Omental fat pad (tissue), 4 donors: ENCODE measurements around the gene GREB1. TPM values are rescaled to one million over a fixed set of nuclear protein-coding genes. Genes with fewer than 3 reads are reported as not detected.

Source experiments
- ATAC-seq: fragments of 150-250 bp; one replicate; pipeline ENCODE4 v1.9.1; 2016; ENCODE audit warnings: mild to moderate bottlenecking, moderate library complexity; ENCODE audit not compliant: low FRiP score
- DNase-seq: peaks from one replicate; pipeline ENCODE4 v3.0.0-alpha.2; 2019; ENCODE audit warnings: low spot score
- CTCF ChIP-seq, 3 donors: fragments of 450-650 bp; IDR thresholded peaks; one replicate each; pipeline ENCODE4 v1.5.1; 2016 to 2017; ENCODE audit warnings: antibody characterized with exemption in 3 of 3, mild to moderate bottlenecking in 3 of 3, moderate library complexity in 2 of 3
- total RNA-seq, 4 donors: library from RNA; depleted of rRNA; stranded (reverse); fragments of >200 nt; gene quantifications; one replicate each; pipeline ENCODE4 v1.1.0, GENCODE V29; 2016

GREB1 gene
- total RNA-seq, 4 donors from 2014 or later, result 1.9 to 12.4 (median 4.1) TPM

DNA sequence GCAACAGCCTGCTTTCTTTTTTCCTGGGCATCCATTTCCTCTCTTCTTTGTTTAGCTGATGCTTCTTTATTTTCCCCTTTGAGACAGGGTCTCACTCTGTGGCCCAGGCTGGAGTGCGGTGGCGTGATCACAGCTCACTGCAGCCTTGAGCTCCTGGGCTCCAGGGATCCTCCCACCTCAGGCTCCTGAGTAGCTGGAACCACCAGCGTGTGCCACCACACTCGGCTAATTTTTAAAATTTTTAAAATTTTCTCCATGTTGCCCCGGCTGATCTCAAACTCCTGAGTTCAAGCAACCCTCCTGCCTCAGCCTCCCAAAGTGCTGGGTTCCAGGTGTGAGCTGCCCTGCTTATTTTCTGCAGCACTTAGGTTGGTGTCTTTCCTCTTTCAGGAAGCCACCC is 77.4 kb downstream of the GREB1 start:
- DNase-seq (no peak), ATAC-seq (no peak)
- no peak for TF ChIP-seq CTCF (IDR thresholded peaks at IDR 0.05)

DNA sequence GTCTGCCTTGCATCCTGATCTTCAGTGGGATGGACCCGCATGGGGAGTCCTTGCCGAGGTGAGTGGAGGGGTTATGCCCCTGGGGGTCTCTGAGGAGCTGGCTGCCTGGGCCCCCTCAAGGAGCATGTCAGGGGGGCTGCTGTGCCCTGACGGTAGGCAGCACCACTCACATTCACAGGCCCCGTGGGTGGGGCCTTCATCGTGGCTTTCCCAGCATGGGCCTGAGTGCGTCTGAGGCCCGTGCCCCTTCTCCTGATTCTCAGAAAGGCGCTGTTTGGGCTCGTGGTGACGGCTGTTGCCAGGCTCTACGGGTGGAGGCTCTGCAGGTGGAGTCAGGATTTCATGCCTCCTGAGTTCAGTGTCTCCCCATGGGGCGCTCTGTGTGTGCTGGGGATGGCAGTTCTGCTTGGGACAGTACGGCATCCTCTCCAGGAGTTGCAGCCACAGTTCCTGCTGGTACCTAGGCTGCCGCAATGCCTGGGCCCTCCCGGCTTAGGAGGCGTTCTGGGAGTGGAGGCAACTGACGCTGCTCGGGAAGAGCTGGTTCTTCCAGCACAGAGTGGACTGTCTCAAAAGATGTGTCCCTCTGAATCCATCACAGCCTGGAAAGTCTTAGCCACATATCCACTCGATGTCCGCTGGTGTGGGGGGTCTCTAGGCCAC is 78.8 kb downstream of the GREB1 start:
- ATAC-seq (no peak), DNase-seq (no peak)
- TF ChIP-seq CTCF (IDR thresholded peaks at IDR 0.05), result no peak

DNA sequence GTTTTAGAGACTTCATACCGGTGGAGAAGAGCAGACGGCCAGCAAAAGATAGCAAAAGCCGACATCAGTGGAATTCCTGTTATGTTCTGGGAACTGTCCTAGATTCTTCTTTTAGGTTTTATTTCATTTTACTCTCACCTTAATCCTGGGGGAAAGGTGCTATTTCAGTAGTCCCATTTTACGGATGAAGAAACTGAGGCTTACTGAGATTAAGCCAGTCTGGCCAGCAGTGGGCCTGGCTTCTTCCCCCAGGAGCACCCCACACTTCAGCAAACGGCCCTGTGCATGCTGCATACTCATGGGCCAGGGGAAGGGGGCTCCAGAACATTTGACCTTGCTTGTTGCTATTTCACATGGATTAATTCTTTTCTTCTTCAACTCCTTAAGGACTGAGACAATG is 79.5 kb downstream of the GREB1 start:
- ATAC-seq (no peak), DNase-seq (no peak)
- no peak for TF ChIP-seq CTCF (IDR thresholded peaks at IDR 0.05)

DNA sequence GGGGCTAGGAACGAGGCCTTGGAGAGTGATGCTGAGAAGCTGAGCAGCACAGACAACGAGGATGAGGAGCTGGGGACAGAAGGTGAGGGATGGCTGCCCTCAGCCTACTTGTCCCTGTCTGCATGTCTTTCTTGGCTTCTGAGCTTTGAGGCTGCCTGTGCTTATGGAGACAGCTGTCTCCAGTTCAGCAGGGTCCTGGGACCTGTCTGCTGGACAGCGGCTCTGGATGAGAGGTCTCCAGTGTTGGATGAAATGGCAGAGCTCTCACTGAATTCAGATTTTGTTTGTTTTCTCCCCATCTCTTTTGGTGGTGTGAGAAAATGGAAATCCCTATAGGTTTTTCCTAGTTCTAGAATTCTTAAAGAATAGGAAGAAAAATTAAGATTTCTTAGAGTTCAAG is 81.4 kb downstream of the GREB1 start:
- no peak for DNase-seq
- no peak for ATAC-seq
- no peak for TF ChIP-seq CTCF (IDR thresholded peaks at IDR 0.05)

DNA sequence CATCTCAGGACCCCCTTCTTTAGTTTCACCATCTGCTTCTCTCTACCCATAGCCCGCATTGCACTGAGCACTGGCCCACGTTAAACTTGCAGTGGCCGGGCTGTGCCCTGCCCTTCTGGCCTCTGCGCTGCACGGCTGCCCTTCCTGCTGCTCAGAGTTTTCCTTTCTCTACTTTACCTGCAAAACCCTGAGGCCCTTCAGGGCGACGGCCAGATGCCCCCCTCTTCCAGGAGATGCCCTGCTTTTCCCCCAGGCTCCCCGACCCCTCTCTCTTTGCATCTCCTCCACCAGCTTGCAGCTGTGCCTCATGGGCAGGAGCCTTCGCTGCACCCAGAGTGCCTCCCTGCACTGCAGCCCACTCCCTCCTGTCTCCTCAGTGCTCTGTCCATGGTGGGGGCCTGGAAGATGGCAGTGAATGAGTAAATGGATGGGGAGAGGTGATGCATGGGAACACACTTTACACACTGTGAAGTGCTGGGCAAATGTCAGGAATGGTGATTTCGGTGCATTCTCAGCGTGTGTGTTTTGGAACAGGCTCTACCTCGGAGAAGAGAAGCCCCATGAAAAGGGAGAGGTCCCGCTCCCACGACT is 82.3 kb downstream of the GREB1 start:
- no peak for TF ChIP-seq CTCF (IDR thresholded peaks at IDR 0.05)
- DNase-seq, result no peak
- ATAC-seq, result no peak

GRCh38 chr2:11616851-11617415 is 83.1 kb downstream of the GREB1 start:
- no peak for DNase-seq

More at GRCh38 chr2:11616851-11617415, 83.1 kb downstream of the GREB1 start:
- ATAC-seq, result no peak
- no peak for TF ChIP-seq CTCF (IDR thresholded peaks at IDR 0.05)
